SK-N-SH treated with all-trans-retinoic acid at 6 μM for 48 hours (cell line): ENCODE data around the gene GRIK5.

Experiments
- ATAC-seq: fragments of 200-7000 bp; cut with Tn5 transposase; 3 replicates; pipeline ENCODE4 v1.9.1; 2020; ENCODE audit warnings: mild to moderate bottlenecking, moderate library complexity
- ARNTL ChIP-seq: fragments of 450-650 bp; formaldehyde crosslinking; IDR thresholded peaks from 2 replicates; pipeline ENCODE4 v1.5.0; 2020; ENCODE audit warnings: low read depth, mild to moderate bottlenecking, moderate library complexity, borderline replicate concordance
- CSDC2 ChIP-seq: fragments of 250-450 bp; sonication (Bioruptor Pico); IDR thresholded peaks from 2 replicates; pipeline ENCODE4 v1.5.0; 2020; ENCODE audit warnings: mild to moderate bottlenecking, moderate library complexity
- ISL1 ChIP-seq: fragments of 250-450 bp; sonication (Bioruptor Pico); IDR thresholded peaks from 2 replicates; pipeline ENCODE4 v2.1.2; 2022; ENCODE audit warnings: mild to moderate bottlenecking, moderate library complexity
- TCF4 ChIP-seq: fragments of 250-450 bp; sonication (Bioruptor Pico); IDR thresholded peaks from 2 replicates; pipeline ENCODE4 v1.8.0; 2021; ENCODE audit warnings: mild to moderate bottlenecking, moderate library complexity, borderline replicate concordance
- TOX ChIP-seq: fragments of 250-450 bp; sonication (Bioruptor Pico); IDR thresholded peaks from 2 replicates; pipeline ENCODE4 v1.8.0; 2021; ENCODE audit warnings: mild to moderate bottlenecking, moderate library complexity, borderline replicate concordance
- ZC3H10 ChIP-seq: fragments of 250-450 bp; sonication (Bioruptor Pico); IDR thresholded peaks from 2 replicates; pipeline ENCODE4 v1.5.1; 2021; ENCODE audit warnings: mild to moderate bottlenecking, moderate library complexity
- ZFP30 ChIP-seq: fragments of 450-650 bp; formaldehyde crosslinking; IDR thresholded peaks from 2 replicates; pipeline ENCODE4 v1.5.0; 2022; ENCODE audit warnings: mild to moderate bottlenecking, moderate library complexity
- ZNF565 ChIP-seq: fragments of 450-650 bp; formaldehyde crosslinking; conservative IDR thresholded peaks from 2 replicates; pipeline ENCODE4 v1.5.0; 2020; ENCODE audit warnings: low read depth, mild to moderate bottlenecking, moderate library complexity
- ZNF70 ChIP-seq: fragments of 450-650 bp; formaldehyde crosslinking; IDR thresholded peaks from 2 replicates; pipeline ENCODE4 v1.5.0; 2020; ENCODE audit warnings: mild to moderate bottlenecking, moderate library complexity
- TF ChIP-seq, protein P1 (sequence below): fragments of 250-450 bp; sonication (Bioruptor Pico); IDR thresholded peaks from 2 replicates; pipeline ENCODE4 v1.5.0; 2020; ENCODE audit warnings: mild to moderate bottlenecking, moderate library complexity
- TF ChIP-seq, protein P2 (sequence below): fragments of 250-450 bp; sonication (Bioruptor Pico); IDR thresholded peaks from 2 replicates; pipeline ENCODE4 v1.8.0; 2021; ENCODE audit warnings: low read depth, mild to moderate bottlenecking, moderate library complexity, borderline replicate concordance
- TF ChIP-seq, protein P3 (sequence below): fragments of 250-450 bp; sonication (Bioruptor Pico); IDR thresholded peaks from 2 replicates; pipeline ENCODE4 v1.5.1; 2020; ENCODE audit warnings: low read depth, mild to moderate bottlenecking, moderate library complexity
- TF ChIP-seq, protein P4 (sequence below): fragments of 250-450 bp; sonication (Bioruptor Pico); IDR thresholded peaks from 2 replicates; pipeline ENCODE4 v1.5.1; 2021; ENCODE audit warnings: mild to moderate bottlenecking, moderate library complexity
- TF ChIP-seq, protein P5 (sequence below): fragments of 250-450 bp; sonication (Bioruptor Pico); IDR thresholded peaks from 2 replicates; pipeline ENCODE4 v1.8.0; 2020; ENCODE audit warnings: mild to moderate bottlenecking, moderate library complexity, borderline replicate concordance

Gene GRIK5

DNA sequence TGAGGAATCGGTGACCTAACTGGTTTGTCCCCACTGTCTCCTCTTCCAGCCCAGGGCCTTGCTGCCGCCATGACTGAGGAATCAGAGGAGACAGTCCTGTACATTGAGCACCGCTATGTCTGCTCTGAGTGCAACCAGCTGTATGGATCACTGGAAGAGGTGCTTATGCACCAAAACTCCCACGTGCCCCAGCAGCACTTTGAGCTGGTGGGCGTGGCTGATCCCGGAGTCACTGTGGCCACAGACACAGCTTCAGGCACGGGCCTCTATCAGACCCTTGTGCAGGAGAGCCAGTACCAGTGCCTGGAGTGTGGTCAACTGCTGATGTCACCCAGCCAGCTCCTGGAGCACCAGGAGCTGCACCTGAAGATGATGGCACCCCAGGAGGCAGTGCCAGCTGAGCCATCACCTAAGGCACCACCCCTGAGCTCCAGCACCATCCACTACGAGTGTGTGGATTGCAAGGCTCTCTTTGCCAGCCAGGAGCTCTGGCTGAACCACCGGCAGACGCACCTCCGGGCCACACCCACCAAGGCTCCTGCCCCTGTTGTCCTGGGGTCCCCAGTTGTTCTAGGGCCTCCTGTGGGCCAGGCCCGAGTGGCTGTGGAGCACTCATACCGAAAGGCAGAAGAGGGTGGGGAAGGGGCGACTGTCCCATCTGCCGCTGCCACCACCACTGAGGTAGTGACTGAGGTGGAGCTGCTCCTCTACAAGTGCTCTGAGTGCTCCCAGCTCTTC, 8.7 kb upstream of the GRIK5 start:
- TF ChIP-seq, protein P1, sequence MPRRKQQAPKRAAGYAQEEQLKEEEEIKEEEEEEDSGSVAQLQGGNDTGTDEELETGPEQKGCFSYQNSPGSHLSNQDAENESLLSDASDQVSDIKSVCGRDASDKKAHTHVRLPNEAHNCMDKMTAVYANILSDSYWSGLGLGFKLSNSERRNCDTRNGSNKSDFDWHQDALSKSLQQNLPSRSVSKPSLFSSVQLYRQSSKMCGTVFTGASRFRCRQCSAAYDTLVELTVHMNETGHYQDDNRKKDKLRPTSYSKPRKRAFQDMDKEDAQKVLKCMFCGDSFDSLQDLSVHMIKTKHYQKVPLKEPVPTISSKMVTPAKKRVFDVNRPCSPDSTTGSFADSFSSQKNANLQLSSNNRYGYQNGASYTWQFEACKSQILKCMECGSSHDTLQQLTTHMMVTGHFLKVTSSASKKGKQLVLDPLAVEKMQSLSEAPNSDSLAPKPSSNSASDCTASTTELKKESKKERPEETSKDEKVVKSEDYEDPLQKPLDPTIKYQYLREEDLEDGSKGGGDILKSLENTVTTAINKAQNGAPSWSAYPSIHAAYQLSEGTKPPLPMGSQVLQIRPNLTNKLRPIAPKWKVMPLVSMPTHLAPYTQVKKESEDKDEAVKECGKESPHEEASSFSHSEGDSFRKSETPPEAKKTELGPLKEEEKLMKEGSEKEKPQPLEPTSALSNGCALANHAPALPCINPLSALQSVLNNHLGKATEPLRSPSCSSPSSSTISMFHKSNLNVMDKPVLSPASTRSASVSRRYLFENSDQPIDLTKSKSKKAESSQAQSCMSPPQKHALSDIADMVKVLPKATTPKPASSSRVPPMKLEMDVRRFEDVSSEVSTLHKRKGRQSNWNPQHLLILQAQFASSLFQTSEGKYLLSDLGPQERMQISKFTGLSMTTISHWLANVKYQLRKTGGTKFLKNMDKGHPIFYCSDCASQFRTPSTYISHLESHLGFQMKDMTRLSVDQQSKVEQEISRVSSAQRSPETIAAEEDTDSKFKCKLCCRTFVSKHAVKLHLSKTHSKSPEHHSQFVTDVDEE (CRISPR knock-in tag): no peak
- TF ChIP-seq CSDC2 (CRISPR knock-in tag) (no peak), ZC3H10 (no peak), TCF4 (CRISPR knock-in tag) (no peak), ZFP30 (CRISPR knock-in tag) (no peak)
- TF ChIP-seq, protein P2, sequence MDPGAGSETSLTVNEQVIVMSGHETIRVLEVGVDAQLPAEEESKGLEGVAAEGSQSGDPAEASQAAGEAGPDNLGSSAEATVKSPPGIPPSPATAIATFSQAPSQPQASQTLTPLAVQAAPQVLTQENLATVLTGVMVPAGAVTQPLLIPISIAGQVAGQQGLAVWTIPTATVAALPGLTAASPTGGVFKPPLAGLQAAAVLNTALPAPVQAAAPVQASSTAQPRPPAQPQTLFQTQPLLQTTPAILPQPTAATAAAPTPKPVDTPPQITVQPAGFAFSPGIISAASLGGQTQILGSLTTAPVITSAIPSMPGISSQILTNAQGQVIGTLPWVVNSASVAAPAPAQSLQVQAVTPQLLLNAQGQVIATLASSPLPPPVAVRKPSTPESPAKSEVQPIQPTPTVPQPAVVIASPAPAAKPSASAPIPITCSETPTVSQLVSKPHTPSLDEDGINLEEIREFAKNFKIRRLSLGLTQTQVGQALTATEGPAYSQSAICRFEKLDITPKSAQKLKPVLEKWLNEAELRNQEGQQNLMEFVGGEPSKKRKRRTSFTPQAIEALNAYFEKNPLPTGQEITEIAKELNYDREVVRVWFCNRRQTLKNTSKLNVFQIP (CRISPR knock-in tag): no peak
- TF ChIP-seq, protein P3, sequence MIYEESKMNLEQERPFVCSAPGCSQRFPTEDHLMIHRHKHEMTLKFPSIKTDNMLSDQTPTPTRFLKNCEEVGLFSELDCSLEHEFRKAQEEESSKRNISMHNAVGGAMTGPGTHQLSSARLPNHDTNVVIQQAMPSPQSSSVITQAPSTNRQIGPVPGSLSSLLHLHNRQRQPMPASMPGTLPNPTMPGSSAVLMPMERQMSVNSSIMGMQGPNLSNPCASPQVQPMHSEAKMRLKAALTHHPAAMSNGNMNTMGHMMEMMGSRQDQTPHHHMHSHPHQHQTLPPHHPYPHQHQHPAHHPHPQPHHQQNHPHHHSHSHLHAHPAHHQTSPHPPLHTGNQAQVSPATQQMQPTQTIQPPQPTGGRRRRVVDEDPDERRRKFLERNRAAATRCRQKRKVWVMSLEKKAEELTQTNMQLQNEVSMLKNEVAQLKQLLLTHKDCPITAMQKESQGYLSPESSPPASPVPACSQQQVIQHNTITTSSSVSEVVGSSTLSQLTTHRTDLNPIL (CRISPR knock-in tag): no peak
- no peak for ATAC-seq

DNA sequence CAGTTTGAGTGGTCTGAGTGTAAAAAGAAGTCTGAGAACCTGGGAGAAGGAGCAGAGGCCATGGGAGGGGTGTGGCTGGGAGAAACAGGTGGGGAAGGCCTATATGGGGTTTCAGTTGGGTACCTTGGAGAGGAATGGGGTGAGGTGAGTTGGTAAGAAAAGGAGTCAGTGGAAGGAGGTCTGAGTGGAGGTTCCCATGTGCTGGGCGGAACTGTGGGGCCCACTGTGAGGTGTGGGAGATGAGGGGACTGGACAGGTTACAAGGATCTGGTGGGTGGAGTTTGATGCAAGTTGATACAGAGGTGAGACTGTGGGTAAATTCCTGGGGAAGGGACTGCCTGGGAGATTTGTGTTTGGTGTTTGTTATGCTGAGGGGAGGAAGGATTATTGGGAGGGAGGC, 8.1 kb upstream of the GRIK5 start:
- no peak for TF ChIP-seq ZNF70 (CRISPR knock-in tag)
- TF ChIP-seq, protein P3 (CRISPR knock-in tag): no peak
- TF ChIP-seq ISL1 (CRISPR knock-in tag): no peak
- no peak for TF ChIP-seq ZC3H10
- TF ChIP-seq, protein P2 (CRISPR knock-in tag): no peak
- TF ChIP-seq, all 23 proteins: peak for 0
- no peak for ATAC-seq

DNA sequence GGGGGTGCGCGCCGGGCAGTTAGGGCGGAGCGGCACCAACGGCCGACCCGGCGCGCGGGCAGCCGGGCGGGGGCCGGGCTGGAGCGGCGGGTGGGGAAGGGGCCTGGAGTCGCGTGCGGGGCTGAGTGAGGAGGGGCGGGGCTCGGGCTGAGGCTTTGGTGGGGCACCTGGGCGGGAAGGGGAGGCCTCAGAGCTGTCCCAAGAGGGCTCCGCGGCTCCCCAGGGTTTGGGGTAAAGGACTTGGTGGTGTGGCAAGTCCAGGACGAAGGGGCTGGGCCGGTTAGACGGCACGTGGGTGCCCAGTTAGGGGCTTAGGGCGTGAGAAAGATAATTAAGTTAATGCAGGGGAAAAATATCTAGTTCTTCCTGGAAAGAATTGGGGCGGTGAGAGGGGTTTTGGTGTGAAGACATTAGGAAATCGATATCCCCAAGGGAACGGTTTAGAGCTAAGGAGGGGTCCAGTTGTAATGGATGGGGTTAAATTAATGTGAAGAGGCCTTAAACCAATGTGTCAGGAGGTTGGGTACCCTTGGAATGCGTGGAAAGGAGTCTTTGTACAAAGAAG, 6.5 kb upstream of the GRIK5 start:
- no peak for ATAC-seq
- TF ChIP-seq, protein P2 (CRISPR knock-in tag): no peak
- TF ChIP-seq, protein P4, sequence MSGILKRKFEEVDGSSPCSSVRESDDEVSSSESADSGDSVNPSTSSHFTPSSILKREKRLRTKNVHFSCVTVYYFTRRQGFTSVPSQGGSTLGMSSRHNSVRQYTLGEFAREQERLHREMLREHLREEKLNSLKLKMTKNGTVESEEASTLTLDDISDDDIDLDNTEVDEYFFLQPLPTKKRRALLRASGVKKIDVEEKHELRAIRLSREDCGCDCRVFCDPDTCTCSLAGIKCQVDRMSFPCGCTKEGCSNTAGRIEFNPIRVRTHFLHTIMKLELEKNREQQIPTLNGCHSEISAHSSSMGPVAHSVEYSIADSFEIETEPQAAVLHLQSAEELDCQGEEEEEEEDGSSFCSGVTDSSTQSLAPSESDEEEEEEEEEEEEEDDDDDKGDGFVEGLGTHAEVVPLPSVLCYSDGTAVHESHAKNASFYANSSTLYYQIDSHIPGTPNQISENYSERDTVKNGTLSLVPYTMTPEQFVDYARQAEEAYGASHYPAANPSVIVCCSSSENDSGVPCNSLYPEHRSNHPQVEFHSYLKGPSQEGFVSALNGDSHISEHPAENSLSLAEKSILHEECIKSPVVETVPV: no peak
- TF ChIP-seq, protein P1 (CRISPR knock-in tag): no peak
- TF ChIP-seq TCF4 (CRISPR knock-in tag) (no peak), ZNF565 (no peak), ARNTL (CRISPR knock-in tag) (no peak), ZNF70 (CRISPR knock-in tag) (no peak), TOX (CRISPR knock-in tag) (no peak)
- TF ChIP-seq, protein P3 (CRISPR knock-in tag): no peak
- TF ChIP-seq, protein P5, sequence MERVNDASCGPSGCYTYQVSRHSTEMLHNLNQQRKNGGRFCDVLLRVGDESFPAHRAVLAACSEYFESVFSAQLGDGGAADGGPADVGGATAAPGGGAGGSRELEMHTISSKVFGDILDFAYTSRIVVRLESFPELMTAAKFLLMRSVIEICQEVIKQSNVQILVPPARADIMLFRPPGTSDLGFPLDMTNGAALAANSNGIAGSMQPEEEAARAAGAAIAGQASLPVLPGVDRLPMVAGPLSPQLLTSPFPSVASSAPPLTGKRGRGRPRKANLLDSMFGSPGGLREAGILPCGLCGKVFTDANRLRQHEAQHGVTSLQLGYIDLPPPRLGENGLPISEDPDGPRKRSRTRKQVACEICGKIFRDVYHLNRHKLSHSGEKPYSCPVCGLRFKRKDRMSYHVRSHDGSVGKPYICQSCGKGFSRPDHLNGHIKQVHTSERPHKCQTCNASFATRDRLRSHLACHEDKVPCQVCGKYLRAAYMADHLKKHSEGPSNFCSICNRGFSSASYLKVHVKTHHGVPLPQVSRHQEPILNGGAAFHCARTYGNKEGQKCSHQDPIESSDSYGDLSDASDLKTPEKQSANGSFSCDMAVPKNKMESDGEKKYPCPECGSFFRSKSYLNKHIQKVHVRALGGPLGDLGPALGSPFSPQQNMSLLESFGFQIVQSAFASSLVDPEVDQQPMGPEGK (CRISPR knock-in tag): no peak
